Measurements from ENCODE around the gene PALLD.

GRCh38 chr4:168586926-168587325, 90.1 kb downstream of the PALLD start:
- no peak for TF ChIP-seq CTCF (conservative IDR thresholded peaks at IDR 0.05; ENCODE audit: low read depth, low read length)
- TF ChIP-seq EZH2phosphoT487 (IDR thresholded peaks at IDR 0.05; ENCODE audit: borderline replicate concordance, low read length), result no peak
